Measurements from ENCODE around the gene PSMA6. TPM values are rescaled to one million over a fixed set of nuclear protein-coding genes. Genes with fewer than 3 reads are reported as not detected.

Gene PSMA6
- total RNA-seq, 3 donors from 2014 or later = 130 to 183 (median 159) TPM

DNA sequence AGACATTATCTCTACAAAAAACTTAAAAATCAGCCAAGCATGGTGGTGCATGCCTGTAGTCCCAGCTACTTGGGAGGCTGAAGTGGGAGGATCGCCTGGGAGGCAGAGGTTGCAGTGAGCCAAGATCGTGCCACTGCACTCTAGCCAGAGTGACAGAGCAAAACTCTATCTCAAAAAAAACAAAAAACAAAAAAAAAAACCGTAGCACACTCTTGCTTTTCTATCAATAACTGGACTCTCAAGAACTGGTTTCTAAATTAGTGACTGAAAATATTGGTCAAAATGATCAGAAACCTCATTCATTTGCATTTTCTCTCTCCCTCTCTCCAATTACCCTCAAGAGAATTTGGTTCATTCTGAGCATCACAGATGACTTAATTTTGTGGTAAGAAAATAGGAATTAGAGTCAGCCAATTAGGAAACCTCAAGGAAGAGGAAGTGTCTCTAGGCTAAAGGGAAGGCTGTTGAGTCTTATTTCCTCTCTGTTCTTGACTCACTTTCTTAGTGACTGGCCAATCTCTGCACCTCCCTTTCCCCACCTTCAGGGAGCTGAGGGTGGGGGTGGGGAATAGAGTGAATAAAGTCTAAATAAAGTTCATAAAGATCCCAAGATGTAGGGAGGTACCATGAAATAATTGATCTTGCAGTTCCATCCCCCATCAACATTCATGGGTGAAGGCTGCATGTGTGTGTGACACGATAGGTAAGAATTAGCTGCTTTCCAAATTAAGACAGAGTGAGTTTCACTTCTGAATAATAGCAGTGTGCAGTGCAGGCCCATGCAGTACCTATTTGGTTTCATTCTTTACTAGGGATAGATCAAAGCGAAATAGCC lies 6.8 kb upstream of the PSMA6 start:
- DNase-seq (no peak), ATAC-seq (peak; percentile 73)
- intact Hi-C loops (cut with DNase I, micrococcal nuclease) = loop anchor here in 1 of 2 donors (10.0 kb wide), 1 partner anchor 119 kb away; the partner anchor contains the start of gene NFKBIA
- H3K4me1 ChIP-seq (ENCODE audit: low read depth) = no peaks in the 10 kb centered on the region
- H3K9me3 ChIP-seq = no peaks in the 10 kb centered on the region
- no peak overlapping the region for H3K4me3 ChIP-seq
- H3K36me3 ChIP-seq (ENCODE audit: low read depth) = no peaks in the 10 kb centered on the region
- TF ChIP-seq, protein P1, sequence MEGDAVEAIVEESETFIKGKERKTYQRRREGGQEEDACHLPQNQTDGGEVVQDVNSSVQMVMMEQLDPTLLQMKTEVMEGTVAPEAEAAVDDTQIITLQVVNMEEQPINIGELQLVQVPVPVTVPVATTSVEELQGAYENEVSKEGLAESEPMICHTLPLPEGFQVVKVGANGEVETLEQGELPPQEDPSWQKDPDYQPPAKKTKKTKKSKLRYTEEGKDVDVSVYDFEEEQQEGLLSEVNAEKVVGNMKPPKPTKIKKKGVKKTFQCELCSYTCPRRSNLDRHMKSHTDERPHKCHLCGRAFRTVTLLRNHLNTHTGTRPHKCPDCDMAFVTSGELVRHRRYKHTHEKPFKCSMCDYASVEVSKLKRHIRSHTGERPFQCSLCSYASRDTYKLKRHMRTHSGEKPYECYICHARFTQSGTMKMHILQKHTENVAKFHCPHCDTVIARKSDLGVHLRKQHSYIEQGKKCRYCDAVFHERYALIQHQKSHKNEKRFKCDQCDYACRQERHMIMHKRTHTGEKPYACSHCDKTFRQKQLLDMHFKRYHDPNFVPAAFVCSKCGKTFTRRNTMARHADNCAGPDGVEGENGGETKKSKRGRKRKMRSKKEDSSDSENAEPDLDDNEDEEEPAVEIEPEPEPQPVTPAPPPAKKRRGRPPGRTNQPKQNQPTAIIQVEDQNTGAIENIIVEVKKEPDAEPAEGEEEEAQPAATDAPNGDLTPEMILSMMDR (IDR thresholded peaks at IDR 0.05) = no peak

DNA sequence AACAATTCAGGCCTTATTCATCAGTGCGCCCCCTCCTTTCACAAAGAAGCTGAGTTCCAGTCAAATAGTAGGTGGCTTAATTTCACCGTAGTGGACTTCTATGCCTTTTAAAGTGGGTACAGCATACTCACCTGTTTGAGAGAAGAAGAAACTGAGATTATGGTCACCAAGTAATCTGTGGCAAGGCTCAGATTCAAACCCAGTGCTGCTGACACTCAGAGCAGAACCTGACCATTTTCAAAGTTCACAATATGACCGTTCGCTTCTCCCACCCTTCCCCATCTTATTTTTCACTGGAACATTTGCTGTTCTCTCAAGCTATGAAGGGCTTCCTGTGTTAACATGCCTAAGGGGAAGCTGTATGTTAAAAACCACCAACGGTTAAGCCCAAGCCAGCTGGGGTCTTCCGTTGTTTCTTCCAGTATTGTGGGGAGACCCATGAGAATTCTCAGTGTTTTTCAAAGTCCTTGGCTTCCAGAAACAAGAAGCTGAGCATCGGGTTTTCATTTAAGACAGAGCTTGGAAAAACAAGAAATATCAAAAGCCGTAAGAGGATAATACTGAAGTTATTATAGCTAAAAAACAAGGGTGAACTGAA lies 6.1 kb upstream of the PSMA6 start:
- Histone ChIP-seq H3K9me3 (no peaks in the 10 kb centered on the region), H3K4me1 (ENCODE audit: low read depth) (no peaks in the 10 kb centered on the region), H3K4me3 (no peak overlapping the region), H3K36me3 (ENCODE audit: low read depth) (no peaks in the 10 kb centered on the region)
- DNase-seq = no peak
- ATAC-seq = peak; percentile 8
- intact Hi-C loops (cut with DNase I, micrococcal nuclease) = loop anchor here in 1 of 2 donors (10.0 kb wide), 1 partner anchor 119 kb away; the partner anchor contains the start of gene NFKBIA
- TF ChIP-seq, protein P1 (IDR thresholded peaks at IDR 0.05) = no peak

DNA sequence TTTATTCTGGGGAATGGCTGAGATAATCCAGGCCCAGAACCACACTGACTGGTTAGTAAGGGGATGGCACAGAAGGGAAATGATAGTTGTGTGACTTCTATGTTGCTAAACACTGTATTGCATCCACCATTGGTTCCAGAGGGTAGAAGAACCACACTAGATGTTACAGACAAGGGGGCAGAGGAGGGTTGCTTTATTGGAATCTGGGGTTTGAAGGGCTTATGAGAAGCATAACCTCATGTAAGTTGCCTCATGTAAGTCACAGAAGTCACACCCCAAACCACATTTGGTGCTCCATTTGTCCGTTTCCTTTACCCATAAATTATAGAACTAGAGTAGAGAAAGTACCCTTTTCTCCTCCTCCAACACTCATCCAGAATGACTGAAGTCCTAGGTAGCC lies 5.5 kb upstream of the PSMA6 start:
- TF ChIP-seq, protein P1 (IDR thresholded peaks at IDR 0.05) = no peak
- no peak overlapping the region for H3K4me3 ChIP-seq
- DNase-seq (no peak), ATAC-seq (no peak)
- intact Hi-C loops (cut with DNase I, micrococcal nuclease) = loop anchor here in 1 of 2 donors (10.0 kb wide), 1 partner anchor 118 kb away; the partner anchor contains the start of gene NFKBIA
- H3K4me1 ChIP-seq (ENCODE audit: low read depth) = no peaks in the 10 kb centered on the region
- H3K36me3 ChIP-seq (ENCODE audit: low read depth) = no peaks in the 10 kb centered on the region
- no peaks in the 10 kb centered on the region for H3K9me3 ChIP-seq

DNA sequence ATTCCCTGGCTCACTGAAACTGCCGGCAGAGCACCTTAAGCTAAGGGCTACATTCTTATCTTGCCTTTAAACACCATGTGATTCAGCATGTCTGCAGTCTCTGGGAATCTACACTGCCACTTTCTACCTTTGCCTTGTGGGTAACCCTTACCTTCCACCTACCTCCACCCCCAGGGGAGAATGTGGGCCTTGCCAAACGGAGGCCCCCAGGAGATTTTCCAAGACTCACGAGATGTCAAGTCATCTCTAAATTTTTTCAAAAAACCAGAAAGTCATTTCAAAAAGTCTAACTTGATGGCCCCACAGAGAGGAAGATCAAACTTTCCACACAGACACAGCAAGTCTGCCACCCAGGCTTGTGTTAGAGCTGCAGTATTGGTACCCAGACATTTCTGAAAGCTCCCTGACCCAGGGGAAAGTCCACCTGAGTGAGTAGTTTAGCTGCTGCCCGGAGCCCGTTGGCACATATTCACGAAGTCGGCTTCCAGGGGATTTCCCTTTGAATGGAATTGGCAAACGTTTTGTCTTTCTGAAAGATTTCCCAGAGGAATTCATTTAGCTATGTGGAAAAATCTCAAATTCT lies 4.7 kb upstream of the PSMA6 start:
- DNase-seq (no peak), ATAC-seq (no peak)
- H3K36me3 ChIP-seq (ENCODE audit: low read depth) = no peaks in the 10 kb centered on the region
- no peaks in the 10 kb centered on the region for H3K4me1 ChIP-seq (ENCODE audit: low read depth)
- no peak overlapping the region for H3K4me3 ChIP-seq
- intact Hi-C loops (cut with DNase I, micrococcal nuclease) = loop anchor here in 1 of 2 donors (10.0 kb wide), 1 partner anchor 117 kb away; the partner anchor contains the start of gene NFKBIA
- TF ChIP-seq, protein P1 (IDR thresholded peaks at IDR 0.05) = no peak
- no peaks in the 10 kb centered on the region for H3K9me3 ChIP-seq

DNA sequence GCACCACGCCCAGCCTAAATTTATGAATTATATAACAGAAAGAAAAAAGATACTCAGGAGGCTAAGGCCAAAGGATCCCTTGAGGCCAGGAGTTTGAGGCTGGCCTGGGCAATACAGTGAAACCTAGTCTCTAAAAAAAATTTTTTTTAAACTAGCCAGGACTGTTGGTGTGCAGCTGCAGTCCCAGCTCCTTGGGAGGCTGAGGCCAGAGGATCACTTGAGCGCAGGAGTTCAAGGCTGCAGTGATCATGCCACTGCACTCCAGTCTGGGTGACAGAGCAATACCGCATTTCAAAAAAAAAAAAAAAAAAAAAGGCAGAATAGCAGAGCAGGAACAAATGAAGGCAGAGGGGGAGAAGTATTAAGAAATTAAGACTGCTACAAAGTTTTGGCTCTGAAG lies 2.6 kb upstream of the PSMA6 start:
- intact Hi-C loops (cut with DNase I, micrococcal nuclease) = loop anchor here (5.0 to 10.0 kb wide), 2 partner anchors 113 to 115 kb away; partner anchors contain the start of gene NFKBIA (in 2 of the 2)

More for the DNA sequence above, 2.6 kb upstream of the PSMA6 start:
- DNase-seq (no peak), ATAC-seq (no peak)
- no peaks in the 10 kb centered on the region for H3K9me3 ChIP-seq
- no peaks in the 10 kb centered on the region for H3K36me3 ChIP-seq (ENCODE audit: low read depth)
- TF ChIP-seq, protein P1 (IDR thresholded peaks at IDR 0.05) = no peak
- H3K4me3 ChIP-seq = no peak overlapping the region
- H3K4me1 ChIP-seq (ENCODE audit: low read depth) = peaks cover 15% of the 10 kb centered on the region
